ENCODE results near the gene EXD2.

DNA sequence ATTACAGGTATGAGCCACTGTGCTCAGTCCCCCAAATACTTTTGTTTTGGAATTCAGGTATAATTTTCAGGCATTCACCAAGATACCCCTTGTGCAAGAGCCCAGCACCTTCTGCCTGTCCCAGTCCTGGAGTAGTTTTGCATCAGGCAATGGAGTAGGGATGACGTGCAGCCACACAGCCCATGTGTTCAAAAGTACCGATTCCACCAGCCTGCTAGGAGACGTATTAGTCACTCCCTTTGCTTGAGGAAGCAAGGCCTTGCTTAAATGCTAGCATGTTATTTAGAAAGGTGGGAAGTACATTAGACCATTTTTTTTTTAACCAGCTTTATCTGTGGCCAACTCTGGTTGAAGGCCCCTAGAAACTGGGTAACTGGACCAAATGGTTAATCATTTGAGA lies 53.6 kb downstream of the EXD2 start:
- TF ChIP-seq POLR2A (IDR thresholded peaks at IDR 0.05) = no peak
- TF ChIP-seq, protein P1, sequence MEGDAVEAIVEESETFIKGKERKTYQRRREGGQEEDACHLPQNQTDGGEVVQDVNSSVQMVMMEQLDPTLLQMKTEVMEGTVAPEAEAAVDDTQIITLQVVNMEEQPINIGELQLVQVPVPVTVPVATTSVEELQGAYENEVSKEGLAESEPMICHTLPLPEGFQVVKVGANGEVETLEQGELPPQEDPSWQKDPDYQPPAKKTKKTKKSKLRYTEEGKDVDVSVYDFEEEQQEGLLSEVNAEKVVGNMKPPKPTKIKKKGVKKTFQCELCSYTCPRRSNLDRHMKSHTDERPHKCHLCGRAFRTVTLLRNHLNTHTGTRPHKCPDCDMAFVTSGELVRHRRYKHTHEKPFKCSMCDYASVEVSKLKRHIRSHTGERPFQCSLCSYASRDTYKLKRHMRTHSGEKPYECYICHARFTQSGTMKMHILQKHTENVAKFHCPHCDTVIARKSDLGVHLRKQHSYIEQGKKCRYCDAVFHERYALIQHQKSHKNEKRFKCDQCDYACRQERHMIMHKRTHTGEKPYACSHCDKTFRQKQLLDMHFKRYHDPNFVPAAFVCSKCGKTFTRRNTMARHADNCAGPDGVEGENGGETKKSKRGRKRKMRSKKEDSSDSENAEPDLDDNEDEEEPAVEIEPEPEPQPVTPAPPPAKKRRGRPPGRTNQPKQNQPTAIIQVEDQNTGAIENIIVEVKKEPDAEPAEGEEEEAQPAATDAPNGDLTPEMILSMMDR (IDR thresholded peaks at IDR 0.05) = no peak
